Karpas-422 (cell line): ENCODE data around the gene SKA3. TPM values are rescaled to one million over a fixed set of nuclear protein-coding genes. Genes with fewer than 3 reads are reported as not detected.
"Not testable (repeated sequence)": the region's sequence is repeated elsewhere in the genome, so short reads cannot be mapped to it uniquely, and the experiment has no call there.

Experiments
- DNase-seq: peaks from one replicate; pipeline ENCODE4 v3.0.0-alpha.2; 2015
- H2AFZ ChIP-seq: fragments of 200-600 bp; sonication (generic); 2 replicates; pipeline ENCODE4 v1.6.1; 2014; ENCODE audit warnings: antibody characterized with exemption, low read length, mixed read lengths
- H3K27ac ChIP-seq: fragments of 200-600 bp; sonication (generic); 2 replicates; pipeline ENCODE4 v1.5.1; 2014; ENCODE audit warnings: mild to moderate bottlenecking, low read length, moderate library complexity
- H3K27me3 ChIP-seq: fragments of 200-600 bp; sonication (generic); 2 replicates; pipeline ENCODE4 v1.6.1; 2014; ENCODE audit warnings: low read length, mixed read lengths
- H3K36me3 ChIP-seq: fragments of 200-600 bp; sonication (generic); 2 replicates; pipeline ENCODE4 v1.6.1; 2014; ENCODE audit warnings: low read length, mixed read lengths; ENCODE audit not compliant: insufficient read depth
- H3K4me1 ChIP-seq: fragments of 200-600 bp; sonication (generic); 2 replicates; pipeline ENCODE4 v1.6.1; 2014; ENCODE audit warnings: mild to moderate bottlenecking, low read length, mixed read lengths
- H3K4me2 ChIP-seq: fragments of 200-600 bp; sonication (generic); 2 replicates; pipeline ENCODE4 v1.6.1; 2014; ENCODE audit warnings: low read length, low read depth, mild to moderate bottlenecking; ENCODE audit not compliant: poor library complexity, severe bottlenecking
- H3K4me3 ChIP-seq: fragments of 200-600 bp; sonication (generic); 2 replicates; pipeline ENCODE4 v1.5.1; 2014; ENCODE audit warnings: mild to moderate bottlenecking, antibody characterized with exemption, low read length, mixed read lengths
- H3K79me2 ChIP-seq: fragments of 200-600 bp; sonication (generic); 2 replicates; pipeline ENCODE4 v1.6.1; 2014; ENCODE audit warnings: mild to moderate bottlenecking, low read length, mixed read lengths
- H3K9ac ChIP-seq: fragments of 200-600 bp; sonication (generic); 2 replicates; pipeline ENCODE4 v1.6.0; 2014; ENCODE audit warnings: low read length
- H3K9me2 ChIP-seq: fragments of 200-600 bp; sonication (generic), shearing (Covaris generic); replicated peaks from 2 replicates; pipeline ENCODE4 v1.6.0; 2014; ENCODE audit warnings: mild to moderate bottlenecking, low read length, moderate library complexity; ENCODE audit not compliant: insufficient read depth
- H3K9me3 ChIP-seq: fragments of 300-700, 200-600 bp; sonication (generic); 2 replicates; pipeline ENCODE4 v1.6.1; 2014; ENCODE audit warnings: low read length, mixed read lengths
- H4K20me1 ChIP-seq: fragments of 200-600 bp; sonication (generic); 2 replicates; pipeline ENCODE4 v1.6.1; 2014; ENCODE audit warnings: mild to moderate bottlenecking, antibody characterized with exemption, low read length, low read depth; ENCODE audit not compliant: insufficient read depth
- total RNA-seq: library from RNA; depleted of rRNA; stranded (reverse); fragments of >200 nt; shearing (Covaris generic); gene quantifications from 2 replicates; pipeline ENCODE4 v1.2.3, GENCODE V29; 2014; ENCODE audit warnings: low replicate concordance; rRNA removed

SKA3 gene
- 6.3 and 34.2 TPM in 2 replicates for total RNA-seq

DNA sequence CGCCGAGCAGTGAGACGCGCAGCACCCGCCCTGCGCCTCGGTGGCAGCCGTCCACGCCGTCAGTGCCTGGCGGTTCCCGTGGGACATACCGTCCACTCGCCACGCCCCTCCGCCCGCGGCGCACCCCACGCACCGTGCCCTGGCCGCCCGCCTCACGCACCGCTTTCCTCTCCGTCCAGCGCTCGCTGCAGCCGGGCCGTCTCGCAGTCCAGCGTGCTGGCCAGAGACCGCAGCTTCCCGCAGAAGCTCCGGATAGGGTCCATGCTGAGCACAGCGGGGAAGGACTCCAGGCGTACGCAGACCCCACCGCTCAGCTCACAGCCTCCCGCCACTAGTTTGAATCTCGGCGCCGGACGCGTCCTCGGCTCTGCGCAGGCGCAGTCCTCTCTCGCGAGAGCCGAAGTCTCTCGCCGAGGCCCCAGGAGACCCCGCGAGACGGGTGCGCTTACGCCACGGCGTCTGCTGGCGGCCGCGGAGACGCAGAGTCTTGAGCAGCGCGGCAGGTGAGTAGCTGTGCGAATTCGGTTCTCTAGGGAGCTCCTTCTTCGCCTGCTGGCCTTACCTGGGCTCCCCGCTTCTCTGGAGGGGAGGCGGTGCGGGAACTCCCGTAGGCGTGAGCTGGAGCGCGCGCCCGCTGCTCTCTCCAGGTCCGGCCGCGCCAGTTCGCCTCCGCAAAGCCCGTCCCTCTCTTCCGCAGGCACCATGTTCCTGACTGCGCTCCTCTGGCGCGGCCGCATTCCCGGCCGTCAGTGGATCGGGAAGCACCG is at the start of gene SKA3, which contains the start of gene MRPL57:
Gene SKA3, minus strand, starts transcription at position 338 of the 767 bp plus-strand sequence. Its CDS starts 75 bp downstream, at position 263.
Gene MRPL57, plus strand, starts transcription at position 444 of the 767 bp plus-strand sequence. Its CDS starts 259 bp downstream, at position 703.
- peak; percentile 98 for DNase-seq
- no peaks in the 10 kb centered on the region for H3K9me2 ChIP-seq
- peaks cover 27% of the 10 kb centered on the region for H3K4me1 ChIP-seq
- no peaks in the 10 kb centered on the region for H3K9me3 ChIP-seq
- peaks cover 53% of the 10 kb centered on the region for H3K79me2 ChIP-seq
- peak within 1 kb of the TSS; percentile 69 for H2AFZ ChIP-seq
- peak within 1 kb of the TSS; percentile 87 for H3K4me3 ChIP-seq
- peak within 1 kb of the TSS; percentile 64 for H3K27ac ChIP-seq
- H3K4me2 ChIP-seq = peak within 1 kb of the TSS; percentile 93
- no peaks in the 10 kb centered on the region; the same call in 1 of the 2 replicates for H3K36me3 ChIP-seq
- H3K9ac ChIP-seq = peak within 1 kb of the TSS; percentile 85
- H3K27me3 ChIP-seq = no peaks in the 10 kb centered on the region
- no peaks in the 10 kb centered on the region for H4K20me1 ChIP-seq

DNA sequence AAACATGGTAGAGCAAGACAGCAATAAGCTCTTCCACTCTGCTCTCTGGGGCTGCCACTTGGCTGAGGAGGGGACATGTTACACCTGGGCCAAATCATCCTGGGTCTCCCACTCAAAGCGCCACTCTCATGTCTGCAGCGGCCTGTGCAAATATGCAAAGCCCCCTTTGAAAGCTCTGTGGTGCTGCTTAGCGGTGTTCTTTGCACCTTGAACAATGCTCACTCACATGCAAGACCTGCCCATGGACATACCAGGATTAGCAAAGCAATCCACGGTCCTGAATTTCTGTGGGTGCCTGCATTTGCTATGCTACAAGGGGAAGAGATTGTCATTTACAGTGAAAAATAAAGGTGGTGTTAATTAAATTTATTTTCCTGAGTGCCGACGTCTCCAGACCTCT is 48.7 kb upstream of the SKA3 start:
- H3K9me3 ChIP-seq = no peaks in the 10 kb centered on the region
- 0 out of 2 replicates have a peak, but pooled peaks cover 2% of the 10 kb centered on the region for H3K4me1 ChIP-seq
- no peak overlapping the region for H3K4me3 ChIP-seq
- DNase-seq = no peak
- H3K9ac ChIP-seq = no peak overlapping the region
- H3K4me2 ChIP-seq = no peak overlapping the region
- H3K27ac ChIP-seq = no peak overlapping the region
- H3K79me2 ChIP-seq = no peaks in the 10 kb centered on the region
- no peaks in the 10 kb centered on the region for H3K27me3 ChIP-seq
- no peak overlapping the region for H2AFZ ChIP-seq
- H3K9me2 ChIP-seq = no peaks in the 10 kb centered on the region
- no peaks in the 10 kb centered on the region for H3K36me3 ChIP-seq
- H4K20me1 ChIP-seq = no peaks in the 10 kb centered on the region

DNA sequence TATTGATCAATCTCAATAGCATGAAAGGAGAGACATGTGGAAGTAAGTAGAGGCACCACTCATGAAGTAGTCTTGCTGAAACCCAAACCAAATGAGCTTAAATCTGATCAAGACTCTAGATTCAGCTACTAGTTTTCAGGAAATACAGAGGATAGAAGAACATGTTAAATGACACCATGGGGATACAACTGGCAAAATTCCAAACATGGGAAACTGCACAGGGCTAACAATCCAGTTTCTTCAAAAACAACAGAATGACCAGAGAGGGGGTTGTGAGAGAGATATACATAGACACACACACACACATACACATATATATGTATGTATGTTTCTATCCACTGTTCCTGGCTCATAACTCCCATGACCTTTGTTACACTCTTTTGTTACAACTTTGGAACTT is 44.9 kb upstream of the SKA3 start:
- Histone ChIP-seq H2AFZ (no peak overlapping the region), H3K9me3 (no peaks in the 10 kb centered on the region), H3K4me3 (no peak overlapping the region), H3K27me3 (no peaks in the 10 kb centered on the region), H4K20me1 (no peaks in the 10 kb centered on the region), H3K9me2 (no peaks in the 10 kb centered on the region), H3K79me2 (no peaks in the 10 kb centered on the region), H3K4me1 (0 out of 2 replicates have a peak, but pooled peaks cover 2% of the 10 kb centered on the region), H3K27ac (no peak overlapping the region), H3K9ac (no peak overlapping the region), H3K4me2 (no peak overlapping the region), H3K36me3 (no peaks in the 10 kb centered on the region)
- DNase-seq = no peak

DNA sequence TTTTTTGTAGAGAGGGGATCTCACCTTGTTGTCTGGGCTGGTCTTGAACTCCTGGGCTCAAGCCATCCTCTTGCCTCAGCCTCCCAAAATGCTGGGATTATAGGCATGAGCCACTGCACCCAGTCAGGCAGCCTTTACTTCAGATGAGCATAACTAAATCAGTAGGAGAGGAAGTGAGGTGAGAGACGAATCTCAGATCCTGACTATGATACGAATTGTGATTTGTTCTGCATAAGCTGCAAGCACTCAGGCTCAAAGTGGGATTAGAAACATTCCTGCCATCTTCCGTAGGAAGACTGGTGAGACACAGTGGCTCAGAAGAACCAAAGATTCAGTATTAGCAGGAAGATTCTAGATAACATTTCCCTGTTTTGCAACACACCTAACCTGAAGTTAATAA is 43.4 kb upstream of the SKA3 start:
- not testable (repeated sequence) for H3K9ac ChIP-seq, H3K27me3 ChIP-seq, H4K20me1 ChIP-seq, H3K9me2 ChIP-seq, H3K36me3 ChIP-seq, H3K4me3 ChIP-seq, DNase-seq, H2AFZ ChIP-seq, H3K79me2 ChIP-seq, H3K4me2 ChIP-seq, H3K4me1 ChIP-seq, H3K27ac ChIP-seq, H3K9me3 ChIP-seq

DNA sequence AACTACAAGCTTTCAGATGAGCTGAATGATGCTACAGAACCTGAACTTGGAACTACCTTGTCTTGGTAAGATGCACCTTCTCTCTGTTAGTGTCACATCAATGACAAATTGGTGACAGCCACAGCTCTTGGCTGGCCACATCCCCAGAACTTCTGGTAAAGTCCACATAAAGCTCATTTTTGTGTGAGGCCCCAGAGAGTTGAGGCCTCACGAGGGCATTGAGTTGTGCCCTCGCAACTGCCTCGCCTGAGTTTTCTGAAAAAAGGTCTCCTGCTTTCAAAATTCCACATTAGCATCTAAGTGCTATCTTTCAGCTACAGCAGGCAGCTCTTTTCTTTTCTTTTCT is 42.7 kb upstream of the SKA3 start:
- no peak overlapping the region for H3K4me2 ChIP-seq
- no peak overlapping the region for H3K4me3 ChIP-seq
- no peaks in the 10 kb centered on the region for H3K9me2 ChIP-seq
- no peaks in the 10 kb centered on the region for H3K79me2 ChIP-seq
- no peak overlapping the region for H2AFZ ChIP-seq
- no peaks in the 10 kb centered on the region for H3K9me3 ChIP-seq
- no peaks in the 10 kb centered on the region for H3K36me3 ChIP-seq
- no peak for DNase-seq
- H3K27ac ChIP-seq = no peak overlapping the region
- H3K27me3 ChIP-seq = no peaks in the 10 kb centered on the region
- no peaks in the 10 kb centered on the region for H3K4me1 ChIP-seq
- no peak overlapping the region for H3K9ac ChIP-seq
- H4K20me1 ChIP-seq = no peaks in the 10 kb centered on the region

DNA sequence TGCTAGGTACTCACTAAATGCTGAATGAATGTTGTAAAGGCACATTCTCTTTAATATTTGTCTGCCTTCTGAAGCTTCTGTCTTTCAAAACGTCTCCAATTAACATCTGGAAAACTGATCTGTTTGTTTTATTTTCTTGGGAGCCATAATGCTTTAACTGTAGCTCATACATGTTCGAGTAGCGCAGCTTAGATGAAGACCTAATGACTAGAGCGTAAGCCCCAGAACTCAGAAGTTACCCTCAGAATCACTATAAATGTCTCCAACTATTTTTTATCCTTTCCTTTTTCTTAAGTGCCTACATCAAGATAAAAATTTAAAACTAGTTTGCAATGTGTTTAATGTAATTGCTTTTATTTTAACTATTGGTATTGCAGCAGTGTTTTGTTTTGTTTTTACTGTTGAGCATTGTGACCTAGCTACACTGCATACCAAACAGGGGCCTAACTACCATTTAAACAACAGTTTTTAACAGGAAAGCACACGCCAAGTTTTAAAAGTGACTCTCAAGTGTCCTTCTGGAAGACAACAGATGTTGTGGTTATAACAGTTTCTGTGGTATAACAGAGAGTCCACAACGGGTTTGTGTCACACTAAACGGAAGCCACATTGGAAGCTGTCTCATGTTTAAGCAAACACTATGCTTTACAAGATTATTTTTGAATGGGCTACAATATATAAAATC is 42.1 kb upstream of the SKA3 start:
- no peaks in the 10 kb centered on the region for H3K9me2 ChIP-seq
- H3K27ac ChIP-seq = no peak overlapping the region
- no peak for DNase-seq
- H3K4me1 ChIP-seq = no peaks in the 10 kb centered on the region
- no peaks in the 10 kb centered on the region for H3K9me3 ChIP-seq
- H3K9ac ChIP-seq = no peak overlapping the region
- H3K79me2 ChIP-seq = no peaks in the 10 kb centered on the region
- no peak overlapping the region for H3K4me2 ChIP-seq
- no peaks in the 10 kb centered on the region for H3K27me3 ChIP-seq
- no peak overlapping the region for H2AFZ ChIP-seq
- H3K4me3 ChIP-seq = no peak overlapping the region
- no peaks in the 10 kb centered on the region for H4K20me1 ChIP-seq
- H3K36me3 ChIP-seq = no peaks in the 10 kb centered on the region

DNA sequence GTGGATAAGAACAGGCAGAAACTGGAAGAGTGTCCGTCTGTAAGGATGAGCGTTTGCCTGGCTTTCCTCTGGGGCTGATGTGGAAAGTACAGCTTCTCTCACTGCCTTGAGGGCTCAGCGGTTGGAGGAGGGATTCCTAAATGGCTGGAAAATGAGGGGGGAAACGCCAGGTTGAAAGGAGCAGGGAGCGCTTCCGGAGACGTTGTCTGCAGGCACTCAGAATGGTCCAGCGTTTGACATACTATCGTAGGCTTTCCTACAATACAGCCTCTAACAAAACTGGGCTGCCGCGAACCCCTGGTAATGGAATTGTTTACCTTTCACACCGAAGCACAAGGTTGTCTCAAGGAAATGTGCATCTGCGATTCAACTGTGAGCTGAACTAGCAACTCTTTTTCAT is 40.0 kb upstream of the SKA3 start:
- Histone ChIP-seq H3K9me3 (no peaks in the 10 kb centered on the region), H3K27ac (no peak overlapping the region), H3K36me3 (no peaks in the 10 kb centered on the region), H3K4me2 (no peak overlapping the region), H3K79me2 (no peaks in the 10 kb centered on the region), H4K20me1 (no peaks in the 10 kb centered on the region), H3K4me3 (no peak overlapping the region), H3K9ac (no peak overlapping the region), H3K27me3 (no peaks in the 10 kb centered on the region; the same call in 1 of the 2 replicates), H2AFZ (no peak overlapping the region), H3K9me2 (no peaks in the 10 kb centered on the region), H3K4me1 (no peaks in the 10 kb centered on the region)
- no peak for DNase-seq

DNA sequence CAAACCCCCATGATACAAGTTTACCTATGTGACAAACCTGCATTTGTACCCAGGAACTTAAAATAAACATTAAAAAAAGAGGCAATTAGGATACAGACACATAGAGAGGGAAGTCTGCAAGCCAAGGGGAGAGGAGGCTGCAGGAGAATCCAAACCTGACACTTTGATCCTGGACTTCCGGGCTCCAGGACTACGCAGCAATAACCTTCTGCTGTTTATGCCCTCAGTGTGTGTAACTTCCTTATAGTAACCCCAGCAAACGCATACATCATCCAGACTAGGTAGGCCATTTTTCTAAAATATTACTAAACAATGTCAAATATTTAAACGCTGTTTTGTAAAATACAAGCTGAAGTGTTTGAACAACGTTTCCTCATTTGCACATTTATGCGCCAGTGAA is 39.1 kb upstream of the SKA3 start:
- not testable (repeated sequence) for H3K4me1 ChIP-seq, H3K36me3 ChIP-seq, H3K9me2 ChIP-seq, DNase-seq, H2AFZ ChIP-seq, H3K4me3 ChIP-seq, H3K27me3 ChIP-seq, H3K4me2 ChIP-seq, H3K79me2 ChIP-seq, H4K20me1 ChIP-seq, H3K27ac ChIP-seq, H3K9me3 ChIP-seq, H3K9ac ChIP-seq
